Measurements from ENCODE around the gene COX20.

DNA sequence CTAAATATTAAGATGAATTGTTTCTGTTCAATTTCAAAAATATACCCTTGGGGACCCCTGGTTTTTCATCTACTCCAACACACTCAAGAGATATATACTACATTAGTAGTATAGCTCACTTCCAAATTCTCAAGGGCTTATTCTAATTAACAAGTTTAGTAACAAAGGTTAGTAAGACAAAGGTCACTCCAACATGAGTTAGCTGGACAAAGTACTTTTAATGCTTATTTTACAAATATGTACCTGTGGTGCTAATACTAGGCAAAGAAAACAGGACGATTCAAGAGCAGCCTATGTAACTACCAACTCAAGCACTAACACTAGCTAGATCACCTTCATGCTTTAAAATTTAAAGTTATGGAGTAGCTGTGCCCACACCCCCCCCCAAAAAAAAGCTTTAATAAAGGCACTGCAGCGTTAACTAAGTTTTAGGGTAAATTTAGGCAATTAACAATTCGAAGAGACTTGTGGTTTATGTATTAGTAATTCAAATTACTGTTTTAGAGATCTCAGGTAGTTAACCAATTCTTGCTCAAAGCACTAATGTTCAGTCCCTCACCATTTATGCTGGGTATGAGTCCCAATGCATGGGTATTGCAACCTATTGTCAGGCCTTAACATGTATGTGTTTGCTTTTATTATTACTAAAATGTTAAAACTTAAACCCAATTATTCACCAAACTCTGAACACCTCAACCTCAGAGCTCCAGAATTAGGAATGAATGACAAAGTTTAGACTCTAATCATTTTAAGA lies 14.8 kb downstream of the COX20 start:
- TF ChIP-seq POLR2A (IDR thresholded peaks at IDR 0.05; ENCODE audit: low read depth, low read length) (peak; percentile 16; the same call in 1 of the 2 replicates), FOS (IDR thresholded peaks at IDR 0.05; ENCODE audit: low read depth, low read length) (no peak), RAD21 (IDR thresholded peaks at IDR 0.05; ENCODE audit: low read length) (no peak), MAFK (IDR thresholded peaks at IDR 0.05; ENCODE audit: low read depth, low read length) (no peak)
- TF ChIP-seq, protein P1, sequence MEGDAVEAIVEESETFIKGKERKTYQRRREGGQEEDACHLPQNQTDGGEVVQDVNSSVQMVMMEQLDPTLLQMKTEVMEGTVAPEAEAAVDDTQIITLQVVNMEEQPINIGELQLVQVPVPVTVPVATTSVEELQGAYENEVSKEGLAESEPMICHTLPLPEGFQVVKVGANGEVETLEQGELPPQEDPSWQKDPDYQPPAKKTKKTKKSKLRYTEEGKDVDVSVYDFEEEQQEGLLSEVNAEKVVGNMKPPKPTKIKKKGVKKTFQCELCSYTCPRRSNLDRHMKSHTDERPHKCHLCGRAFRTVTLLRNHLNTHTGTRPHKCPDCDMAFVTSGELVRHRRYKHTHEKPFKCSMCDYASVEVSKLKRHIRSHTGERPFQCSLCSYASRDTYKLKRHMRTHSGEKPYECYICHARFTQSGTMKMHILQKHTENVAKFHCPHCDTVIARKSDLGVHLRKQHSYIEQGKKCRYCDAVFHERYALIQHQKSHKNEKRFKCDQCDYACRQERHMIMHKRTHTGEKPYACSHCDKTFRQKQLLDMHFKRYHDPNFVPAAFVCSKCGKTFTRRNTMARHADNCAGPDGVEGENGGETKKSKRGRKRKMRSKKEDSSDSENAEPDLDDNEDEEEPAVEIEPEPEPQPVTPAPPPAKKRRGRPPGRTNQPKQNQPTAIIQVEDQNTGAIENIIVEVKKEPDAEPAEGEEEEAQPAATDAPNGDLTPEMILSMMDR (conservative IDR thresholded peaks at IDR 0.05; ENCODE audit: low read depth, low read length): no peak

Measured in IMR-90 (cell line).